GM19239 (cell line): ENCODE measurements around the gene CARMIL3.
"Not testable (repeated sequence)": the region's sequence is repeated elsewhere in the genome, so short reads cannot be mapped to it uniquely, and the experiment has no call there.

Experiments used
- DNase-seq: peaks from one replicate; pipeline ENCODE4 v3.0.0; 2011; ENCODE audit warnings: low spot score; ENCODE audit not compliant: insufficient read length
- FAIRE-seq: peaks from 2 replicates; lab custom pipeline; 2011; peaks lifted over from hg19 to GRCh38; lab: Jason Lieb, UNC

Gene CARMIL3

DNA sequence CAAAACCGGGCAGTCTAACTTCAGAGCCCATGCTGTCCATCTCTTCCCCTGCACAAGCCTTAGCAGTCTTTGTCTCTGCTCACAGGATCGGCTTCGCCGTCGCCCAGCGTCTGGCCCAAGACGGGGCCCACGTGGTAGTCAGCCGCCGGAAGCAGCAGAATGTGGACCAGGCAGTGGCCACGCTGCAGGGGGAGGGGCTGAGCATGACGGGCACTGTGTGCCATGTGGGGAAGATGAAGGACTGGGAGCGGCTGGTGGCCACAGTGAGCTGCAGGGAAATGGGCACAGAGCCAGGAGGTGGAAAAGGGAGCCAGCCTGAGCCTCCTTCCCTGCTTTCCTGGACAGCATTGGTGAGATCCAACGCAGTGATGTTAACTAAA is 14.2 kb upstream of the CARMIL3 start:
- FAIRE-seq, result no peak
- no peak for DNase-seq

DNA sequence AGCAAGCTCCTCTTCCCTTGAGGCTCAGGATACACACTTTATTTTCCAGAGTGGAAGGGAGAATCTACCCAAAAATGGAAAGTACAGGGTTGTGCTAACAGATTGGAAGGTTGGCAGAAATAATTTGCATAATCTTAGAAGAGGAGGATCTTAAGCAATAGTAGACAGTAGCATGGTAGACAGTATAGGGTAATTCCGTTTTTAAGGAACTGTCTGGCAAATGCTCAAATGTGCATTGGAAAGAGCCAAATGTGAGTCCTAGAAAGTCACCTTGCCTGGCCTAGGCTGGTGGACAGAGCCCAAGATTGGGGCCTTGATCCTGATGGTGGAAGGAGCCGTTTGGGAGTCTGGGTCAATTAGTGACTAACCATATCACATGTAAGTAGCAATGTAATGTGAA is 13.1 kb upstream of the CARMIL3 start:
- DNase-seq, result no peak

DNA sequence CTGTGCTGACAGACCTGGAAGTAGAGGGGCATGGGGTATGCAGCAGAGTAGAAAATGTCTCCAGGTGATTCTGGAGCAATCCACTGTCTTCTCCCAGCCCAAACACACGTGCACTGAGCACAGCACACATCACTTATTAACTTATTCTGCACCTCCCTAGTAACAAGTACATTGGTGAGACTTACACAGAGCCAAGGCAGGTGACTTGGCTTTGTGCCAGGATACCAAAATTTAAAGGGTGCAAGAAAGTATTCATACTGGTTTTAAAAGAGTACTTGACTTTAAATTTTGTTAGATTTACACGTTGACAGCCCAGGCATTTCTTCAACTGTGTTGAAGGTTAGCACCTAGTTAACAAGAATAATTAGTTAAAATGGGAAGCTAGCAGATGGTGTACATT is 11.1 kb upstream of the CARMIL3 start:
- no peak for FAIRE-seq
- DNase-seq, result no peak

More for the DNA sequence above, 13.1 kb upstream of the CARMIL3 start:
- FAIRE-seq, result no peak

DNA sequence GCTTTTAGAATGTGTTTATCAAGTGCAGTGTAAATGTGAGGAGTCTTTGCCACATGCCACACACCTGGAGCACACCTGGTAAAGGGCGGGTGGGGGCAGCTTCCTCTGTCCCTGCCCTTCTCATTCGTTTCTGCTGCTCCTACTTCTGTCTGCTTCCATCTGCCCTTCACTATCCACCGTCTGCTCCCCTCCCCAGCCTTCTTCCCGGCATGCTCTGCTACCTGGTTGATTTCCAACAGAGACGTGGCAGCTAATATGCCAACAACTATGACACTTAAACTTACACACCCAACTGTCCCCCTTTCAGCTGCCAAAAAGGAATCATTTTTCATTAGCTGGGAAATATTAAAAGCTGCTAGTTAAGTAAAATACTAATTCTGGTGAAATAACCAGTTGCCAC is 9.1 kb upstream of the CARMIL3 start:
- DNase-seq, result no peak
- FAIRE-seq, result no peak

DNA sequence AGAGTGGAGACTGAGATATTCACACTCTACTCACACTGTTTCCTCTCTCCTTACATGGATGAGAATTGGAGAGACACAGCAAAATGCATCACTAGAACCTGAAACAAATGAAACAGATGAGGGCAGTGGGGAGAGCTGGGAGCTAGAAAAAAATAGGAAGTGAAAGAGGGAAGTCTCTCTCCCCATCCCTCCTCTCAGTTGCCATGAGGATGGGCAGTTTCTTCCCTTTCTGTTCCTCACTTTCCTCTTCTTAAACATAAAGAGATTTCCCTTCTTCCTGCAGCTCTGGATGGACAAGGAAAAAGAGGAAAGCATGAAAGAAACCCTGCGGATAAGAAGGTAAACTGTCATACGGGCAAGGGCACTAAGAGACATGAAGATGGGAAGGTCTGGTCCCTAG is 2.8 kb upstream of the CARMIL3 start:
- FAIRE-seq, DNase-seq: not testable (repeated sequence)

DNA sequence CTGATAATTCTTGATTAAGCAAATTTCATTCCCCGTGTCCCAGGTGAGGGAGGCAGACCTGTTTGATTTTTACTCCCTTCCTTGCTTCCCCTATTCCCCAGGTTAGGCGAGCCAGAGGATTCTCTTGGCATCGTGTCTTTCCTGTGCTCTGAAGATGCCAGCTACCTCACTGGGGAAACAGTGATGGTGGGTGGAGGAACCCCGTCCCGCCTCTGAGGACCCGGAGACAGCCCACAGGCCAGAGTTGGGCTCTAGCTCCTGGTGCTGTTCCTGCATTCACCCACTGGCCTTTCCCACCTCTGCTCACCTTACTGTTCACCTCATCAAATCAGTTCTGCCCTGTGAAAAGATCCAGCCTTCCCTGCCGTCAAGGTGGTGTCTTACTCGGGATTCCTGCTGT is 1.1 kb upstream of the CARMIL3 start:
- DNase-seq, FAIRE-seq: not testable (repeated sequence)

DNA sequence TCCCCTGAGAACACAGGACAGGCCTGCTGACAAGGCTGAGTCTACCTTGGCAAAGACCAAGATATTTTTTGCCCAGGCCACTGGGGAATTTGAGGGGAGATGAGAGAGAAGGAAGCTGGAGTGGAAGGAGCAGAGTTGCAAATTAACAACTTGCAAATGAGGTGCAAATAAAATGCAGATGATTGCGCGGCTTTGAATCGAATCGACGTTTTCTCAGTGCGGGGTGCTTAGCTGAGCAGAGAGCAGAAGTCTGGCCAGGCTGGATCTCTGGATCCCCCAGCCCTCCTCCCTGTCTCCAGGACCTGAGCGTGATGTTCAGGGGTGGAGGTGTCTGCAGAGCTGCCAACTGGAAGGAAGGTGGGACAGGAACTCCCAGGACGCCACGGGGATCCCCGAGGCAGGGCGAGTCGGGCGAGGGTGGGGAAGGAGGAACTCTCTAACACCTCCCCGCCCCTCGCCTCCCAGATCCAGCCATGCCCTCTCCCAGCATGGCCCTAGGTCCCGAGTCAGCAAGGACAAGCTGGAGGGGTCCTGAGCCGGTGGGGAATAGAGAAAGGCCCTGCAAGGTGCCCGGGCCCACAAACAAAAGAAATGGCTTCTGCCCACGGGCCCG is 527 bp upstream of the CARMIL3 start:
- no peak for FAIRE-seq
- no peak for DNase-seq

DNA sequence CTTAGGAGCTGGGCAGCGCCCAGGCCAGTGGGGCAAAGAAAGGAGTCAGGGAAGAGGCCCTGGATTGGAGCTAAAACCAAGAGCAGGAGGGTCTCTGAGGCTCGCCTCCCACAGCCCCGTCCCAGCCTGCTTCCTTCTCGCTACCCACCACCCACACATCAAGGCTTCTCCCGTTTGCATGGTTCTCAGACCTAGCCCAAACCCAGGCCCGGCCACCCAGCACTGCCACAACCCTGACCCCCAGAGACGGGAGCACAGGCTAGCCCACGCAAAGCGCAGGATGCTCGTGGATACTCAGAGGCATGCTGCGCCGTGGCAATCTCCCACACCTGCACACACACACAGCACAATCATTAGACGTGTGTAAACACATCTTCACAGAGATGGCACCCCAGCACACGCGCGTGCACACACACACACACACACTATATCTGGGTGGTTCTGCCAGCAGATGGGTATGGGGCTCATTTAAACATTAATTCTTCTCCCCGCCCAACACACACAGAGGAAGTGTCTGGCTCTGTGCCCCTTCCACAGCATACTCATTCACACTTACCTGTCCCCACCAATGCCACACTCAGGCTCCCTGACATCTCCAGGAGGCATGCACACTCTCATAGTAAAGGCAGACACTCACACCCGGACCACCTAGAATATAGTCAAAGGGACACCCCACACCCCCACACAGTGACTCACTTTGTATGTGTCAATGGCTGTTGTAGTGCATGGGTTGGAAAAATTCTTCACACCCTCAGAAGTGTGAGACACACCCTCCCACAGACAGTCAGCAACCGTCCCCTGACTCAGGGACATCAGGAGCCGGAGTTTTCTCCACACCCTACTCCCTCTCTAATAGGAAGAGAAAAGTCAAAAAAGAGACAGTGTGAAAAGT is 1.1 kb downstream of the CARMIL3 start:
- DNase-seq (no peak), FAIRE-seq (no peak)

DNA sequence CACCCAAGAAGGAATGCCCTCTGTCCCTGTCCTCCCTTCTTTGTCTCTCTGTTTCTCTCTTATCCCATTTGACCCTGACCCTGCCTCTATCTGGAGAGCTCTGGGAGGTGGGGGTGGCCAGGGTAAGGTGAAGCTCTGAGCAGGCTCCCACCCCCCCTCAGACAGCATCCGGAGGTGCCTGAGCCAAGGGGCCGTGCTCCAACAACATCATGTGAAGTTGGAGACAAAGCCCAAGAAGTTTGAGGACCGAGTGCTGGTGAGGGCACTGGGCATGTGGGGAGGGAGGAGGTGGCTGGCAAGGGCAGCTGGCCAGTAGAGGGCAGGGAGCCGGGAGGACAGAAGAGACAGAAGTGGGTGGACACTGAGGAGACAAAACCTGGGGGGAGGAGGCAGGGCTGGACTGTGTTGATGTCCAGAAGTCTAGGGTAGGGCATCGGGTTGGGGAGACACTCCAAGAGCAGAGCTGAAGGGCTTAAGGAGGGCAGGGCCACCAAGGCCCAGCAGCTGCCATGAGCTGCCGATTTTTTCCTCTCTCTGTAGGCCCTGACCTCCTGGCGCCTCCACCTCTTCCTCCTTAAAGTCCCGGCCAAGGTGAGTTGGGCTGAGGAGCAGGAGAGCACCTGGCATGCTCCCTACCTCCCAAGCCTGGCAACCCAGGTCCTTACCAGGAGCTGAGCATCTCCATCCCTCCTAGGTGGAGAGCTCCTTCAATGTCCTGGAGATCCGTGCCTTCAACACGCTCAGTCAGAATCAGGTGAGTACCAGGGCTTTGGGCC is 1.9 kb downstream of the CARMIL3 start:
- DNase-seq, result no peak
- FAIRE-seq, result no peak

DNA sequence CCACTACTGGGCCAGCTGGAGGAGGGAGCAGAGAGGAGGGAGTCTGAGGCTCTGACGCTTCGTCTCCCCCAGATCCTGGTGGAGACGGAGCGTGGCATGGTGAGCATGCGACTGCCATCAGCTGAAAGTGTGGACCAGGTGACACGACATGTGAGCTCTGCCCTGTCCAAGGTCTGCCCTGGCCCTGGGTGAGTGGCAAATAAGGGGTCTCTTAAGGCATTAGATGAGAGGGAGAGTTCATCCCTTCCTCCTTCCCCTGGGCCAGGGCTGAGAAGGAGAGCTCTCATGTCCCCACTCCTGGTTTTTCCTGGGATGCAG is 2.5 kb downstream of the CARMIL3 start:
- FAIRE-seq (no peak), DNase-seq (no peak)

DNA sequence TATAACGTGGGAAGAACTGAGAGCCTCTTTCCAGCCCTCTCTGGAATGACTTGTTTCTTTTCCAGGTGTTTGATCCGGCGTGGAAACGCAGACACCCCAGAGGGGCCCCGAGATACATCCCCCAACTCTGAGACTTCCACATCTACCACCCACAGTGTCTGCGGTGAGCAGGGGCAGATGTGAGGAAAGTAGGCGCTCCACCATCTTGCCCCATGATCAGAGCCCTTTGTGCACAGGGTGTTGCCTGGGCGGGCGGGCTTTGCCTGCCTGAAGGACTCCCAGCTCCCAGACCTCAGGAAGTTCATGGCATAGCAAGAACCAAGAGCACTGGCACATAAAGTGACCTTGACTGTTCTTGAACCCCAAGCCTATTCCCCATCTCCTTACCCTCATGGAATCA is 2.8 kb downstream of the CARMIL3 start:
- DNase-seq (no peak), FAIRE-seq (no peak)

DNA sequence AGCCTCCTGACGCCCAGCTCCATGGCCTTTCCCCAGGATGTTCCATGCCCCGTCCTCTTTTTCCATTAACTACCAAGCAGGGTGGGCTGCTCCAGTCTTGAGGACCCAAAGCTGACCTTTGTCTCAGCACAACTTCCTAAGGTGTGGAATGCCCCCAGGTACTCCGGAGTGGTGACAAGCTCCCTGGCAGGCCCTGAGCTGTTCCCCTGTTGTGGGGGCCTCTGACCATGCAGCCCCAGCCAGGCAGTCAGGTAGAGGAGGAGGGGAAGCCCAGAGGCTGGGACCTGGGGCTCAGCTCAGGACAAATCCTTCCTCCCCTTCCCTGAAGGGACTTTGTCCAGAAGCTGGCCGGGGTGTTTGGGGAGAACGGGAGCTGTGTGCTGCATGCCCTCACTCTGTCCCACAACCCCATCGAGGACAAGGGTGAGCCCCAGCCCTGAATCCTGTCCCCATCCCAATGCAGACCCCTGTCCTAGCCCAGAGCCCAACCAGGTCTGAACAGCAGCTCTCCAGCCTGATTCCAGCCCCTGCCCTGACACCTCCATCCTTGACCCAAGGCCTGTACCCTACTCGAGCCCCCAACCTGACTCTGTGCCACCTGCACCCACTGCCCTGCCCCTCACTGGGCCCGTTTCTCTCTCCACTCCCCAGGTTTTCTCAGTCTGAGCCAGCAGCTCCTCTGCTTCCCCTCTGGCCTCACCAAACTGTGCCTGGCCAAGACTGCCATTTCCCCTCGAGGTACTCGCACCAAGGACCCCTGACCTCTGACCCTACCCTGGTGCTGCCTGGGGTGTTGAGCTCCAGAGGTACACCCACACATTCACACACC is 4.4 kb downstream of the CARMIL3 start:
- DNase-seq, result no peak
- FAIRE-seq, result no peak

DNA sequence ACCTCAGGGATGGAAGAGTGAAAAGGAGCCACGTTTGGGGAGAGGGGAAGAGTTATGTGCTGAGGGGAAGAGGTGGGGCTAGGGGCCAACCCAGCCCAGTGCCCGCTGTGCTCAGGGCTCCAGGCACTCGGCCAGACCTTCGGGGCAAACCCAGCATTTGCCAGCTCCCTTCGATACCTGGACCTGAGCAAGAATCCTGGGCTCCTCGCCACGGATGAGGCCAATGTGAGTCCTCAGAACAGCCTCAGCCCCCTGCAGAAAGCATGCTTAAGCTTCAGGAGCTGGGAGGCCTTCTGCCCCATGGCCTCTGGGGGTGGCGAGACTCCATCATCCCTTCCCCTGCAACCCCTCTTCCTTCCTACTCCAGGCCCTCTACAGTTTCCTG is 5.0 kb downstream of the CARMIL3 start:
- FAIRE-seq (no peak), DNase-seq (no peak)

DNA sequence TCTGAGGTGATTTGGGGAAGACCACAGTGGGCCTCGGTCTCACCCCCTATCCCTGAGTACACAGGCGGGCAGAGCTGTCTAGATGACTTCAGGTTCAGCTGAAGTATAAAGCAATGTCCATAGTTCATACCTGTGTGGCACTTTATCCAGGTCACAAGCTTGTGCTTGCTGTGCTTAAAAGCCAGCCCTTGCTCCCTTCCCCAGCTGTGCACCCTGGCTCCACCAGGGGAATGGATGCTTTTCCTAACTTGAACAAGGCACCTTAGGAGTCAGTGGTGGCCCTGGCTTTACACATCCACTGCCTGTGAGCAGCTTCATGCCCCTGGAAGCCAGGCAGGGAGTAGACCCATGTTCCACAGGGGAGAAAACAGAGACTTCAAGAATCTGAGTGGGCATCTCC is 5.5 kb downstream of the CARMIL3 start:
- no peak for FAIRE-seq
- no peak for DNase-seq

DNA sequence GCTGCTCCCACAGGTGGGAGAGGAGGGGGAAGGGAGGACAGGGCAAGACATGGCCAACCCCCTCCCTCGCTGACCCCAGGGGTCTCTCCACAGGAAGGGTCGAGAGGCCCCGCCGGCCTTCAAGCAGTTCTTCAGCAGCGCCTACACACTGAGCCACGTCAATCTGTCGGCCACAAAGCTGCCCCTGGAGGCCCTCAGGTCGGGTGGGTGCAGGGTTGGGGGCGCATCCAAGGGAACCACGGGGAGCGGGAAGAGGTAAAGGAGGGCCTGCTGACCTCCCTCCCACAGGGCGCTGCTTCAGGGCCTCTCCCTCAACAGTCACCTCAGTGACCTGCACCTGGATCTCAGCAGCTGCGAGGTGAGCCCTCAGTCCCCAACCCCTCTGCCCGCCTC is 6.1 kb downstream of the CARMIL3 start:
- DNase-seq (no peak), FAIRE-seq (no peak)

DNA sequence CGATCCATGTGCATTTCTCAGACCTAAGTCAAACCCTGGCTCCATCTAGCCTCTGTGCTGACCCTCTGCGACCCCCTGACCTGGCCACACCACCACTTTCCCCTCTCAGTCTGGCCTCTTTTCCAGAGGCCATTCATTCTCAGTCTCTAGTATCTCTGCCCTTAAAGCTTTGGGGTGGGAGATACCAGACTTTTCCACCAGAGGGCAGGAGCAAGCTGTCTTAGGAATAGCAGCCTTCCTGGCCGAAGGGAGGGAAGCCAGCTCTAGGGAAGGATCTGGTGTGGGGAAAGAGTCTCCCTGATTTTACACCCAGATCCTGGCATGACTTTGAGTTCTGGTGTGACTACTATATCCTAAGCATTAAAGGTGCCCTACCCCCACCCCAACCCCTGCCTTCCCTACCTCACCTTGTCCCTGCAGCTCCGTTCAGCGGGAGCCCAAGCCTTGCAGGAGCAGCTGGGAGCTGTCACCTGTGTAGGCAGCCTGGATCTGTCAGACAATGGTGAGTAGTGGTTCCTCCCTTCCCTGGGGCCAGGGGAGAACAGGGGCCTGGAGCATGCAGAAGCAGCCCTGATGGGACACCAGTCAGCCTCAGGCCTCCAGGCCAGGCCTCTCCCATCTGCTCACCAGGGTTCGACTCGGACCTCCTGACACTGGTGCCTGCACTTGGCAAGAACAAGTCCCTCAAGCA is 6.6 kb downstream of the CARMIL3 start:
- DNase-seq (peak; percentile 85), FAIRE-seq (peak; percentile 96)

DNA sequence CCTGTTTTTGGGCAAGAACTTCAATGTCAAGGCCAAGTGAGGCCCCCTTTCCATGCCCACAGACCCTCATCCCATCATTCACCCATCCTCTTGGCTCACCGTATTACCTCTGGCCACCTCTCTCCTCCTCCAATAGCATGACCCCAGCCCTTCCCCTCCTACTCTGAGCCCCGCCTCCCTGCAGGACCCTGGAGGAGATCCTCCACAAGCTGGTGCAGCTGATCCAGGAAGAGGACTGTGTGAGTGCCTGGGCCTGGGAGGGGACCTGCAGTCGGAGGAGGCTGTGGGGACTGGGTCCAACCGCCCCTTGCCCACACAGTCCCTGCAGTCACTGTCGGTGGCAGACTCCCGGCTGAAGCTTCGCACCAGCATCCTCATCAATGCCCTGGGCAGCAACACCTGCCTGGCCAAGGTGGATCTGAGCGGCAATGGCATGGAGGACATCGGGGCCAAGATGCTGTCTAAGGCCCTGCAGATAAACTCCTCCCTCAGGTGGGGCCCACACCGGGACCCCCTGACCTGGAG is 7.2 kb downstream of the CARMIL3 start:
- DNase-seq (no peak), FAIRE-seq (no peak)

DNA sequence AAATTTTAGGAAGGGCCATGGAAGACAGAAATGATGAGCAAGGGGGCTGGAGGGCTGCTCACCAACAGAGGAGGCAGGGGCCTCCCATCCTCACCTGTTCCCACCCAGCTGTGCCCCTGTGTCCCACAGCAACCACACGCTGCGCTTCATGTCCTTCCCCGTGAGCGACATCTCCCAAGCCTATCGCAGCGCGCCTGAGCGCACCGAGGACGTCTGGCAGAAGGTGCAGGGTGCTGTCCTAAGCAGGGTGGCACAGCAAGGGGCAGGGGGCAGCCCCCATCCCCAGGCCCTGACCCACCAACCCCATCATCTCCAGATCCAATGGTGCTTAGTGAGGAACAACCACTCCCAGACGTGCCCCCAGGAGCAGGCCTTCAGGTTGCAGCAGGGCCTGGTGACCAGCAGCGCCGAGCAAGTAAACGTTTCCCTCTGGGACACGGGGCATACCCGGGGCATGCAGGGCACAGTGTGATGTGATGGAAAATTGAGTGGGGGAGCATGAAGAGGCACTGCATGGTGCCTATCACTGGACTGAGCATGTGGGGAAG is 8.1 kb downstream of the CARMIL3 start:
- DNase-seq (no peak), FAIRE-seq (no peak)

DNA sequence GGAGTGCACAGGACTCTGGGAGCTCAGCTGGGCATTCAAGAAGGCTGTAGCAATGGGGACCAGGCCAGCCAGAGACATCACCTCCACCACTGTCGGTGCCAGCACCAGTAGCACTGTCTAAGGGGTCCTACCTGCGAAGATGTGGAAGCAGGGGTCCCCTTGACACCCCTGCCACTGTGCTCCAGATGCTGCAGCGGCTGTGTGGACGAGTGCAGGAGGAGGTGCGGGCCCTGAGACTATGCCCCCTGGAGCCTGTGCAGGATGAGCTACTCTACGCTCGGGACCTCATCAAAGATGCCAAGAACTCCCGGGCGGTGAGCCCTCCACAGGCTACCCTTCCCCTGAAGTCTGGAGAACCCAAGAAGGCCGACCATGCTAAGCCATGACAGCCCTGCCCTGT is 8.6 kb downstream of the CARMIL3 start:
- FAIRE-seq, result no peak

More for the DNA sequence above, 8.6 kb downstream of the CARMIL3 start:
- DNase-seq, result no peak
